K562 (cell line): ENCODE data around the gene PASD1. TPM values are rescaled to one million over a fixed set of nuclear protein-coding genes. Genes with fewer than 3 reads are reported as not detected.

Experiments used
- ATAC-seq: fragments of 200-7000 bp; cut with Tn5 transposase; 3 replicates; pipeline ENCODE4 v1.9.1; 2020; ENCODE audit warnings: moderate library complexity
- BruUV-seq: library from RNA; stranded (reverse); fragments of 400-500 nt; replicated peaks from 2 replicates; lab custom pipeline; 2021; lab: Mats Ljungman, UMichigan
- CTCF ChIA-PET: fragments of 300-600 bp; formaldehyde crosslinking; extraction: SDS; loops from one replicate; lab custom pipeline; 2021; ENCODE audit warnings: low intra/inter-chr PET ratio; lab: Yijun Ruan, JAX
- POLR2A ChIA-PET: fragments of 300-600, 350-650 bp; sonication (Branson Sonifier 250); formaldehyde crosslinking; extraction: SDS; loops from one replicate; lab custom pipeline; 2021; ENCODE audit warnings: antibody characterized with exemption, inconsistent platforms; lab: Yijun Ruan, JAX
- DNase-seq, 4 experiments: peaks; one replicate each; pipeline versions ENCODE4 v3.0.0 to v3.0.0-alpha.2; 2011 to 2018; ENCODE audit warnings: low spot score in 3 of 4, mixed read lengths in 3 of 4; ENCODE audit errors: extremely low read depth in 1 of 4
- FAIRE-seq: peaks from 2 replicates; lab custom pipeline; 2011; peaks lifted over from hg19 to GRCh38; lab: Jason Lieb, UNC
- H2AFZ ChIP-seq: 2 replicates; pipeline ENCODE4 v1.6.0; 2011; ENCODE audit warnings: low read depth, low read length, control low read depth, inconsistent platforms
- H3K27ac ChIP-seq: fragments of 200-600 bp; 3 replicates; pipeline ENCODE4 v1.8.0; 2011; ENCODE audit warnings: low read depth, mild to moderate bottlenecking, control low read depth, inconsistent platforms, low read length, moderate library complexity, mixed read lengths; ENCODE audit errors: extremely low read depth
- H3K27me3 ChIP-seq, 2 experiments: fragments of 300-600 bp in 1 of 2; 2 replicates in 1 of 2; 3 replicates in 1 of 2; pipeline versions ENCODE4 v1.6.0 to v1.8.0; 2011; ENCODE audit warnings: inconsistent platforms in 2 of 2, low read length in 2 of 2, mild to moderate bottlenecking in 1 of 2, mixed read lengths in 1 of 2, moderate library complexity in 1 of 2; ENCODE audit not compliant: control insufficient read depth in 2 of 2, insufficient read depth in 2 of 2
- H3K36me3 ChIP-seq: fragments of 300-600 bp; 3 replicates; pipeline ENCODE4 v1.8.0; 2011; ENCODE audit warnings: mild to moderate bottlenecking, low read length, inconsistent platforms; ENCODE audit not compliant: control insufficient read depth, insufficient read depth
- H3K4me1 ChIP-seq, 2 experiments: fragments of 200-600 bp in 1 of 2; replicated peaks in 1 of 2; 2 replicates in 1 of 2; 3 replicates in 1 of 2; pipeline versions ENCODE4 v1.5.1 to v1.8.0; 2011; ENCODE audit warnings: inconsistent platforms in 2 of 2, low read length in 2 of 2, mild to moderate bottlenecking in 1 of 2, mixed read lengths in 1 of 2, moderate library complexity in 1 of 2; ENCODE audit not compliant: control insufficient read depth in 2 of 2, insufficient read depth in 2 of 2
- H3K4me2 ChIP-seq: 2 replicates; pipeline ENCODE4 v1.6.1; 2011; ENCODE audit warnings: low read length, control low read depth, inconsistent platforms, mixed read lengths; ENCODE audit not compliant: insufficient read depth
- H3K4me3 ChIP-seq: fragments of 200-600 bp; sonication (generic), shearing (Covaris generic); 2 replicates; pipeline ENCODE4 v1.5.1; 2016; ENCODE audit warnings: control low read depth, inconsistent platforms
- H3K79me2 ChIP-seq: fragments of 200-600 bp; 3 replicates; pipeline ENCODE4 v1.8.0; 2011; ENCODE audit warnings: low read length, inconsistent platforms; ENCODE audit not compliant: control insufficient read depth, insufficient read depth
- H3K9ac ChIP-seq, 2 experiments: 2 replicates each; pipeline versions ENCODE4 v1.6.0 to v1.6.1; 2011; ENCODE audit warnings: low read depth in 2 of 2, low read length in 2 of 2, control low read depth in 1 of 2, inconsistent platforms in 1 of 2, mild to moderate bottlenecking in 1 of 2, mixed read lengths in 1 of 2; ENCODE audit not compliant: insufficient read depth in 1 of 2
- H3K9me1 ChIP-seq: one replicate; pipeline ENCODE4 v1.6.0; 2011; ENCODE audit warnings: inconsistent platforms, mild to moderate bottlenecking, low read length, moderate library complexity; ENCODE audit not compliant: control insufficient read depth, insufficient read depth
- H3K9me3 ChIP-seq: replicated peaks from 2 replicates; pipeline ENCODE4 v1.5.1; 2011; ENCODE audit warnings: low read depth, low read length, inconsistent platforms; ENCODE audit not compliant: control insufficient read depth, insufficient read depth
- H4K20me1 ChIP-seq: replicated peaks from 2 replicates; pipeline ENCODE4 v1.6.1; 2011; ENCODE audit warnings: low read length, inconsistent platforms, mixed read lengths; ENCODE audit not compliant: control insufficient read depth, insufficient read depth
- E2F8 ChIP-seq: fragments of 450-650 bp; IDR thresholded peaks from 2 replicates; pipeline ENCODE4 v1.7.1; 2018; ENCODE audit warnings: mild to moderate bottlenecking, low read depth; ENCODE audit not compliant: partially characterized antibody
- MIER1 ChIP-seq: fragments of 450-650 bp; IDR thresholded peaks from 2 replicates; pipeline ENCODE4 v1.6.1; 2016; ENCODE audit warnings: antibody characterized with exemption, mild to moderate bottlenecking, low read depth
- SP1 ChIP-seq: sonication (generic); formaldehyde crosslinking; IDR thresholded peaks from 2 replicates; pipeline ENCODE4 v1.8.1; 2022; ENCODE audit warnings: mild to moderate bottlenecking, missing genetic modification reagents
- ZNF316 ChIP-seq: fragments of 450-650 bp; IDR thresholded peaks from 2 replicates; pipeline ENCODE4 v1.6.1; 2016
- WGBS: fragments of 100-300 bp; shearing (Covaris generic); methylation state at CpG from one replicate; pipeline ENCODE4 v1.1.6; 2016; ENCODE audit warnings: low coverage, mixed read lengths; ENCODE audit not compliant: insufficient coverage; ENCODE audit errors: missing lambda C conversion rate; 5-methylcytosine and 5-hydroxymethylcytosine counted together
- in situ Hi-C: fragments of 300-500 bp; cut with MboI; formaldehyde crosslinking; loops from 4 replicates; pipeline ENCODE4 v1.15.0; 2018; ENCODE audit warnings: inconsistent platforms, mixed read lengths
- intact Hi-C: fragments of 100-400 bp; cut with micrococcal nuclease; formaldehyde crosslinking; loops from 2 replicates; pipeline ENCODE4 v1.14.2; 2022
- polyA plus RNA-seq, 8 experiments: library from polyadenylated mRNA; depleted of rRNA in 4 of 8; stranded (reverse) in 5 of 8; unstranded in 3 of 8; fragments of >200 nt; fragmentation: Nextera tagmentation in 2 of 8; fragmentation: Illumina TruSeq in 1 of 8; extraction: Ambion mirVana in 2 of 8; extraction: Trizol in 1 of 8; gene quantifications; 2 replicates each; pipeline versions ENCODE4 v1.2.1 to v1.2.3, GENCODE V29; 2011 to 2014; ENCODE audit warnings: inconsistent platforms in 1 of 8, missing spikeins in 1 of 8
- total RNA-seq, 7 experiments: library from RNA; depleted of rRNA in 6 of 7; stranded (reverse); fragments of >200 nt in 6 of 7; fragmentation: Illumina TruSeq in 2 of 7; extraction: Trizol in 2 of 7; gene quantifications; 2 replicates each; pipeline versions ENCODE4 v1.2.1 to v1.2.3, GENCODE V29; 2011 to 2021; ENCODE audit warnings: low replicate concordance in 1 of 7

PASD1 gene
- total and polyA plus RNA-seq, 9 of the 15 experiments (the other 6 are each of a cell fraction or from before 2014, with no cell fraction given): 1.7 to 12.8 (median 9.6) TPM

- Histone ChIP-seq H3K36me3 (no peaks in the 10 kb centered on the region), H3K9ac (no peak overlapping the region), H3K9me3 (no peaks in the 10 kb centered on the region), H4K20me1 (no peaks in the 10 kb centered on the region), H3K4me2 (no peak overlapping the region), H3K27me3 (peaks cover 3 to 47% of the 10 kb centered on the region in 2 experiments; a peak in 3 of 5 replicates), H3K9me1 (no peaks in the 10 kb centered on the region), H3K79me2 (no peaks in the 10 kb centered on the region)
- ATAC-seq: no peak
- CTCF ChIA-PET: no interaction called here
- no TSS peak for BruUV-seq
- POLR2A ChIA-PET: no interaction called here
- TF ChIP-seq E2F8: no peak
- TF ChIP-seq, all 486 proteins: peak for 0
- 1% methylated on average over 10 of the region's 13 CpGs for WGBS
- intact Hi-C loops (no loop called here), in situ Hi-C loops (no loop called here)
- Histone ChIP-seq H3K4me1 (no peaks in the 10 kb centered on the region), H3K4me3 (no peak overlapping the region), H2AFZ (no peak overlapping the region), H3K27ac (no peak overlapping the region)
- DNase-seq (no peak), FAIRE-seq (no peak)
Observed at GRCh38 chrX:151704041-151704663, 140.7 kb downstream of the PASD1 start.

- no peaks in the 10 kb centered on the region for H3K9me3 ChIP-seq
- no peaks in the 10 kb centered on the region for H3K36me3 ChIP-seq
- BruUV-seq: no TSS peak
- FAIRE-seq (no peak), ATAC-seq (no peak), DNase-seq (no peak)
- no peaks in the 10 kb centered on the region for H3K79me2 ChIP-seq
- peaks cover 0 to 13% of the 10 kb centered on the region in 2 experiments; a peak in 4 of 5 replicates for H3K27me3 ChIP-seq
- H3K4me3 ChIP-seq: no peak overlapping the region
- no peak overlapping the region for H2AFZ ChIP-seq
- intact Hi-C loops (no loop called here), in situ Hi-C loops (no loop called here)
- no peak for TF ChIP-seq SP1 (CRISPR knock-in tag)
- no peak for TF ChIP-seq ZNF316
- TF ChIP-seq MIER1: no peak
- H3K9me1 ChIP-seq: no peaks in the 10 kb centered on the region
- H3K9ac ChIP-seq: no peak overlapping the region
- H4K20me1 ChIP-seq: no peaks in the 10 kb centered on the region
- 0% methylated on average over 5 of the region's 7 CpGs for WGBS
- no peaks in the 10 kb centered on the region for H3K4me1 ChIP-seq
- no peak overlapping the region for H3K27ac ChIP-seq
- H3K4me2 ChIP-seq: no peak overlapping the region
- CTCF ChIA-PET: no interaction called here
- POLR2A ChIA-PET: no interaction called here
Observed at GRCh38 chrX:151708821-151709220, 145.3 kb downstream of the PASD1 start.
